PC-3 (cell line): Measurements from ENCODE around the gene CRABP2.

Experiments
- CTCF ChIP-seq: fragments of 300-600 bp; sonication (generic); conservative IDR thresholded peaks from 2 replicates; pipeline ENCODE4 v1.5.1; 2017; ENCODE audit warnings: antibody characterized with exemption, low read depth, mild to moderate bottlenecking, low read length
- EZH2 ChIP-seq: fragments of 300-600 bp; sonication (generic); IDR thresholded peaks from one replicate; pipeline ENCODE4 v1.6.1; 2017; ENCODE audit warnings: antibody characterized with exemption, mild to moderate bottlenecking, low read length; ENCODE audit not compliant: unreplicated experiment
- EZH2phosphoT487 ChIP-seq: fragments of 300-600 bp; sonication (generic); IDR thresholded peaks from 2 replicates; pipeline ENCODE4 v1.6.1; 2018; ENCODE audit warnings: mild to moderate bottlenecking, antibody characterized with exemption, low read length, borderline replicate concordance

GRCh38 chr1:156681196-156681960 is 24.0 kb downstream of the CRABP2 start:
- TF ChIP-seq CTCF = no peak
- TF ChIP-seq EZH2 = no peak
- TF ChIP-seq EZH2phosphoT487 = no peak
